IMR-90 (cell line): ENCODE measurements around the gene DGKQ. TPM values are rescaled to one million over a fixed set of nuclear protein-coding genes. Genes with fewer than 3 reads are reported as not detected.

Experiments
- ATAC-seq: fragments of 200-7000 bp; cut with Tn5 transposase; 2 replicates; pipeline ENCODE4 v1.9.1; 2020; ENCODE audit warnings: low read depth, mild to moderate bottlenecking, moderate library complexity
- BruUV-seq: library from RNA; stranded (reverse); fragments of 400-500 nt; replicated peaks from 2 replicates; lab custom pipeline; 2021; lab: Mats Ljungman, UMichigan
- CTCF ChIA-PET: fragments of 300-600 bp; formaldehyde crosslinking; extraction: SDS; loops from one replicate; lab custom pipeline; 2021; ENCODE audit warnings: antibody characterized with exemption; lab: Yijun Ruan, JAX
- POLR2A ChIA-PET: fragments of 300-600 bp; sonication (Branson Sonifier 250); formaldehyde crosslinking; loops from one replicate; lab custom pipeline; 2022; ENCODE audit warnings: antibody characterized with exemption; ENCODE audit not compliant: unreplicated experiment; lab: Charles Lee
- DNase-seq: peaks from one replicate; pipeline ENCODE4 v3.0.0; 2013
- H2AFZ ChIP-seq: replicated peaks from 2 replicates; pipeline ENCODE3; 2013; ENCODE audit warnings: low read length, mild to moderate bottlenecking; ENCODE audit not compliant: poor library complexity
- H2AK5ac ChIP-seq: 2 replicates; pipeline ENCODE4 v1.6.1; 2013; ENCODE audit warnings: low read depth, low read length, inconsistent platforms
- H2AK9ac ChIP-seq: replicated peaks from 2 replicates; pipeline ENCODE3; 2013; ENCODE audit warnings: mild to moderate bottlenecking, low read depth, low read length, moderate library complexity; ENCODE audit not compliant: poor library complexity
- H2BK120ac ChIP-seq: 2 replicates; pipeline ENCODE4 v1.6.1; 2013; ENCODE audit warnings: low read depth, low read length, inconsistent platforms
- H2BK15ac ChIP-seq: 3 replicates; pipeline ENCODE4 v1.6.1; 2013; ENCODE audit warnings: low read depth, low read length, inconsistent platforms
- H2BK20ac ChIP-seq: 2 replicates; pipeline ENCODE4 v1.6.1; 2013; ENCODE audit warnings: low read depth, mild to moderate bottlenecking, inconsistent platforms, low read length, moderate library complexity
- H2BK5ac ChIP-seq: 2 replicates; pipeline ENCODE4 v1.6.1; 2013; ENCODE audit warnings: mild to moderate bottlenecking, low read depth, low read length, inconsistent platforms; ENCODE audit not compliant: poor library complexity, severe bottlenecking
- H3K14ac ChIP-seq: replicated peaks from 2 replicates; pipeline ENCODE4 v1.6.1; 2013; ENCODE audit warnings: low read depth, low read length, inconsistent platforms
- H3K18ac ChIP-seq: 2 replicates; pipeline ENCODE4 v1.6.1; 2013; ENCODE audit warnings: low read depth, low read length, control low read depth
- H3K23ac ChIP-seq: 2 replicates; pipeline ENCODE4 v1.6.1; 2013; ENCODE audit warnings: low read depth, low read length, inconsistent platforms
- H3K27ac ChIP-seq: 2 replicates; pipeline ENCODE4 v1.5.1; 2013; ENCODE audit warnings: mild to moderate bottlenecking, control low read depth, low read length; ENCODE audit not compliant: insufficient read depth
- H3K27me3 ChIP-seq: 2 replicates; pipeline ENCODE4 v1.6.1; 2013; ENCODE audit warnings: low read length; ENCODE audit not compliant: control insufficient read depth, insufficient read depth
- H3K36me3 ChIP-seq: 2 replicates; pipeline ENCODE4 v1.6.1; 2013; ENCODE audit warnings: low read length, mixed read lengths; ENCODE audit not compliant: control insufficient read depth, insufficient read depth
- H3K4ac ChIP-seq: 2 replicates; pipeline ENCODE4 v1.6.1; 2013; ENCODE audit warnings: low read depth, low read length, inconsistent platforms
- H3K4me1 ChIP-seq: 2 replicates; pipeline ENCODE4 v1.6.1; 2013; ENCODE audit warnings: low read length, mixed read lengths; ENCODE audit not compliant: control insufficient read depth, insufficient read depth
- H3K4me2 ChIP-seq: 2 replicates; pipeline ENCODE4 v1.6.1; 2013; ENCODE audit warnings: low read depth, mild to moderate bottlenecking, control low read depth, low read length, moderate library complexity
- H3K4me3 ChIP-seq: 2 replicates; pipeline ENCODE4 v1.5.1; 2013; ENCODE audit warnings: low read depth, mild to moderate bottlenecking, control low read depth, low read length, moderate library complexity; ENCODE audit not compliant: insufficient read depth
- H3K56ac ChIP-seq: 2 replicates; pipeline ENCODE4 v1.6.1; 2013; ENCODE audit warnings: low read length, inconsistent platforms; ENCODE audit not compliant: insufficient read depth; ENCODE audit errors: extremely low read depth
- H3K79me1 ChIP-seq, 2 experiments: 2 replicates each; pipeline ENCODE4 v1.6.1; 2013; ENCODE audit warnings: low read length in 2 of 2, inconsistent platforms in 1 of 2, low read depth in 1 of 2
- H3K9ac ChIP-seq: 2 replicates; pipeline ENCODE4 v1.6.1; 2013; ENCODE audit warnings: low read depth, low read length, control low read depth
- H3K9me1 ChIP-seq: 2 replicates; pipeline ENCODE4 v1.6.1; 2013; ENCODE audit warnings: low read length, inconsistent platforms; ENCODE audit not compliant: insufficient read depth
- H3K9me3 ChIP-seq: 2 replicates; pipeline ENCODE4 v1.6.1; 2013; ENCODE audit warnings: low read length; ENCODE audit not compliant: control insufficient read depth, insufficient read depth
- H4K20me1 ChIP-seq: 2 replicates; pipeline ENCODE4 v1.6.1; 2013; ENCODE audit warnings: low read length, inconsistent platforms; ENCODE audit not compliant: insufficient read depth
- H4K5ac ChIP-seq: 2 replicates; pipeline ENCODE4 v1.6.1; 2013; ENCODE audit warnings: mild to moderate bottlenecking, low read depth, low read length, control low read depth
- H4K8ac ChIP-seq, 2 experiments: 2 replicates each; pipeline ENCODE4 v1.6.1; 2013; ENCODE audit warnings: low read depth in 2 of 2, low read length in 2 of 2, control low read depth in 1 of 2, inconsistent platforms in 1 of 2
- H4K91ac ChIP-seq: 2 replicates; pipeline ENCODE4 v1.6.1; 2013; ENCODE audit warnings: low read depth, low read length, inconsistent platforms; ENCODE audit not compliant: insufficient read depth
- BHLHE40 ChIP-seq: fragments of 150-350 bp; IDR thresholded peaks from 2 replicates; pipeline ENCODE4 v1.6.1; 2016; ENCODE audit warnings: mild to moderate bottlenecking, low read depth, low read length
- CEBPB ChIP-seq: IDR thresholded peaks from 2 replicates; pipeline ENCODE4 v1.6.1; 2012; ENCODE audit warnings: low read depth, low read length, improper control_type of control experiment
- CHD1 ChIP-seq: IDR thresholded peaks from 2 replicates; pipeline ENCODE4 v1.6.1; 2012; ENCODE audit warnings: low read depth, low read length, improper control_type of control experiment
- CTCF ChIP-seq: conservative IDR thresholded peaks from 2 replicates; pipeline ENCODE4 v1.5.1; 2012; ENCODE audit warnings: mild to moderate bottlenecking, low read depth, low read length, improper control_type of control experiment
- ELK1 ChIP-seq: fragments of 150-350 bp; IDR thresholded peaks from 2 replicates; pipeline ENCODE4 v1.6.1; 2016; ENCODE audit warnings: low read depth, mild to moderate bottlenecking, low read length, moderate library complexity, borderline replicate concordance
- FOS ChIP-seq: fragments of 150-350 bp; IDR thresholded peaks from 2 replicates; pipeline ENCODE4 v1.6.1; 2016; ENCODE audit warnings: low read depth, low read length
- MXI1 ChIP-seq: IDR thresholded peaks from 2 replicates; pipeline ENCODE4 v1.6.1; 2012; ENCODE audit warnings: low read depth, mild to moderate bottlenecking, low read length, moderate library complexity, borderline replicate concordance
- NFE2L2 ChIP-seq: fragments of 150-350 bp; IDR thresholded peaks from 2 replicates; pipeline ENCODE4 v1.6.1; 2016; ENCODE audit warnings: low read depth, mild to moderate bottlenecking, low read length
- POLR2A ChIP-seq: IDR thresholded peaks from 2 replicates; pipeline ENCODE4 v1.6.1; 2012; ENCODE audit warnings: mild to moderate bottlenecking, low read depth, low read length
- SMC3 ChIP-seq: fragments of 150-350 bp; IDR thresholded peaks from 2 replicates; pipeline ENCODE4 v1.6.1; 2016; ENCODE audit warnings: low read depth, mild to moderate bottlenecking, antibody characterized with exemption, low read length, moderate library complexity
- USF2 ChIP-seq: fragments of 150-350 bp; IDR thresholded peaks from 2 replicates; pipeline ENCODE4 v1.6.1; 2017; ENCODE audit warnings: mild to moderate bottlenecking, antibody characterized with exemption, low read length, low read depth
- WGBS, 2 experiments: methylation state at CpG; one replicate each; pipeline versions ENCODE4 v1.1.5 to v1.1.7; 2013; ENCODE audit warnings: missing lambda C conversion rate in 2 of 2; ENCODE audit not compliant: insufficient read length in 1 of 2; ENCODE audit errors: extremely low coverage in 2 of 2; 5-methylcytosine and 5-hydroxymethylcytosine counted together
- dilution Hi-C: fragments of 300-500 bp; cut with HindIII; formaldehyde crosslinking; loops from one replicate; pipeline ENCODE4 v1.14.3; 2018; ENCODE audit warnings: low sequenced_read_pairs; ENCODE audit not compliant: unreplicated experiment
- in situ Hi-C: fragments of 300-500 bp; cut with MboI; formaldehyde crosslinking; loops from 3 replicates; pipeline ENCODE4 v1.14.3; 2019; ENCODE audit warnings: low sequenced_read_pairs, inconsistent platforms, mixed read lengths
- intact Hi-C: fragments of 100-400 bp; cut with micrococcal nuclease; formaldehyde crosslinking; loops from 2 replicates; pipeline ENCODE4 v1.10.0; 2022
- polyA plus RNA-seq, 3 experiments: library from polyadenylated mRNA; depleted of rRNA; stranded (reverse); fragments of >200 nt; gene quantifications; 2 replicates each; pipeline ENCODE4 v1.2.3, GENCODE V29; 2012; ENCODE audit warnings: low replicate concordance in 1 of 3
- total RNA-seq: library from RNA; depleted of rRNA; stranded (reverse); fragments of >200 nt; gene quantifications from 2 replicates; pipeline ENCODE4 v1.2.3, GENCODE V29; 2012

DGKQ gene
- total and polyA plus RNA-seq, 2 of the 4 experiments (the other 2 are of a cell fraction): 4.3 to 15.6 TPM

- no peak overlapping the region for H2AK5ac ChIP-seq
- peak overlapping the region; percentile 42 for H2AK9ac ChIP-seq
- H4K8ac ChIP-seq: no peak overlapping the region
- H3K9me1 ChIP-seq: no peaks in the 10 kb centered on the region
- peaks cover 4% of the 10 kb centered on the region; the same call in 1 of the 2 replicates for H3K4me1 ChIP-seq
- H3K27ac ChIP-seq: no peak overlapping the region
- H3K4me2 ChIP-seq: no peak overlapping the region
- no peak overlapping the region for H3K18ac ChIP-seq
- ChIA-PET CTCF (no interaction called here), POLR2A (no interaction called here)
- no peak overlapping the region for H3K14ac ChIP-seq
- H2BK15ac ChIP-seq: no peak overlapping the region
- no peaks in the 10 kb centered on the region for H3K36me3 ChIP-seq
- H3K4ac ChIP-seq: no peak overlapping the region
- no peaks in the 10 kb centered on the region; the same call in 1 of the 2 replicates for H3K9me3 ChIP-seq
- no peak for DNase-seq
- TF ChIP-seq CEBPB: no peak
- TF ChIP-seq CHD1: no peak
- no peak for TF ChIP-seq CTCF
- no peak for TF ChIP-seq ELK1
- TF ChIP-seq FOS: no peak
- TF ChIP-seq POLR2A: no peak
- TF ChIP-seq NFE2L2: no peak
- no peak for TF ChIP-seq USF2
- no peak for TF ChIP-seq MXI1
- no peak for TF ChIP-seq SMC3
- TF ChIP-seq BHLHE40: no peak
- H3K79me1 ChIP-seq: no peaks in the 10 kb centered on the region
- H2BK20ac ChIP-seq: no peak overlapping the region
- in situ Hi-C loops: no loop called here
- WGBS, 2 experiments: 88% methylated on average over 5 of the region's 15 CpGs; no CpG with 5 or more reads in 1 of the 2 experiments
- no peak overlapping the region for H3K56ac ChIP-seq
- no TSS peak for BruUV-seq
- no peak overlapping the region for H4K5ac ChIP-seq
- peaks cover 69% of the 10 kb centered on the region for H3K27me3 ChIP-seq
- H3K4me3 ChIP-seq: no peak overlapping the region
- no peak overlapping the region for H3K9ac ChIP-seq
- intact Hi-C loops: no loop called here
- H2AFZ ChIP-seq: no peak overlapping the region
- no peak overlapping the region for H2BK5ac ChIP-seq
- no peak for ATAC-seq
- dilution Hi-C loops: no loop called here
- no peak overlapping the region for H4K91ac ChIP-seq
- peaks cover 9% of the 10 kb centered on the region for H4K20me1 ChIP-seq
- no peak overlapping the region for H2BK120ac ChIP-seq
- no peak overlapping the region for H3K23ac ChIP-seq
These were observed 27.4 kb upstream of the DGKQ start for GRCh38 chr4:1000686-1001260.
